ENCODE results near the gene CIAPIN1.
"Not testable (repeated sequence)": the region's sequence is repeated elsewhere in the genome, so short reads cannot be mapped to it uniquely, and the experiment has no call there.

The CIAPIN1 gene

GRCh38 chr16:57446531-57447185, 527 bp downstream of the CIAPIN1 start:
- in situ Hi-C loops (cut with MboI; ENCODE audit: low pct_unique_long_range_greater_than_20kb, low sequenced_read_pairs): no loop called here
- peak; percentile 25 for DNase-seq

GRCh38 chr16:57445510-57445909, 1.7 kb downstream of the CIAPIN1 start:
- in situ Hi-C loops (cut with MboI; ENCODE audit: low pct_unique_long_range_greater_than_20kb, low sequenced_read_pairs): no loop called here

GRCh38 chr16:57444711-57445110, 2.5 kb downstream of the CIAPIN1 start:
- no peak for DNase-seq
- in situ Hi-C loops (cut with MboI; ENCODE audit: low pct_unique_long_range_greater_than_20kb, low sequenced_read_pairs): no loop called here

More at GRCh38 chr16:57445510-57445909, 1.7 kb downstream of the CIAPIN1 start:
- no peak for DNase-seq

DNA sequence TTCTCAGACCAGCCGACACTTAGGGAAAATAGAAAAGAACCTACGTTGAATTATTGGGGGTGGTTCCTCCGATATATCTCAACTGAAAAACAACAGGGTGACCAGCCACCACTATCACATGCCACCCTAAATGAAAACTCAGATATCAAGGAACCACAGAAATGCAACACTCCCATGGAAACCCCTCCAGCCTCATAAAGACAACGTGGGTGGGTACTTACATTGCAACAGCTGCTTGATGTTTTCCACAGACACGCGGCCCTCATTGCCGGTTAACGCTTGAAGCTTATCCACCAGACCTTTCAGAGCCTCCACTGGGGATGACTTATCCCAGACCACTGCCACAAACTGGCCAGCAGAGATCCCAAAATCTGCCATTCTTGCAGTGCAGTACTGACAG, 6.6 kb downstream of the CIAPIN1 start:
- in situ Hi-C loops (cut with MboI; ENCODE audit: low pct_unique_long_range_greater_than_20kb, low sequenced_read_pairs); DNase-seq: not testable (repeated sequence)

- in situ Hi-C loops (cut with MboI; ENCODE audit: low pct_unique_long_range_greater_than_20kb, low sequenced_read_pairs); DNase-seq: not testable (repeated sequence)
These were observed 7.2 kb downstream of the CIAPIN1 start for GRCh38 chr16:57439947-57440346.

DNA sequence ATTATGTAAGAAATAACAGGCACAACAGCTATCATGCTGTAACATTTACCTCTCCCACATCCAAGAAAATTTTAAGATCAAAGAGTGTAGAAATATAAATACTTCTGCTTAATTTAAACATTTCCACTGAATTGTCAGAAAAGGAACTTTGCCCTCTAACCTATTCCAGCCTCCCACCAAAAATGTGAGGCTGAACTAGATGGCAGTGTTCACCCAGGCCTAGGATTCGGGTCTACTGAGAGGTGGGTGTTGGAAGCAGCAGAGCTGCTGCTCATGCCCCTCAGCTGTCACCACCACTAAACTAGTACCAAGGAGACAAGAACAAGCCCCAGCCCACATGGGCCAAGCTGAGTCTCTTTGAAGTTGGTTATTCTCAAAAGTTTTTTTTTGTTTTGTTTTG, 11.3 kb downstream of the CIAPIN1 start:
- DNase-seq: no peak
- in situ Hi-C loops (cut with MboI; ENCODE audit: low pct_unique_long_range_greater_than_20kb, low sequenced_read_pairs): no loop called here

DNA sequence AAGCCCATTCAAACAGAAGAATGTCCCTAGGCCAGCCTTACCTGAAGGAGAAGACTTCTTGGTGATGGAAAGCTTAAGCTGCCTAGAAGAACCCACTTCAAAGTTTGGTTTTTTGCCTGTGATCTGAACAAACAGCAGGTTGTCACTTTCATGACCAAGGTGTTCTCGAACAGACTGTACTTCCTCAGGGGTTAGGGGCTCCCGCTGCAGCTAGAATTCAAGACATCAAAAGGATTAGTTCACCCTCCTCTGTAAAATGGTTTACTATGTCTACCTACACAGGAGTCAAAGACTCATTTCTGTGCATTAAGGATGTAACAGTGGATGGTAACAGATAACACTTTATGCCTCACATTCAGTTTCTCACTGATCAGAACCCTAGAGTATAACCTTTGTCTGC, 13.2 kb downstream of the CIAPIN1 start:
- DNase-seq: no peak
- in situ Hi-C loops (cut with MboI; ENCODE audit: low pct_unique_long_range_greater_than_20kb, low sequenced_read_pairs): no loop called here

- DNase-seq: no peak
- in situ Hi-C loops (cut with MboI; ENCODE audit: low pct_unique_long_range_greater_than_20kb, low sequenced_read_pairs): no loop called here
These were observed 14.2 kb downstream of the CIAPIN1 start for GRCh38 chr16:57432989-57433388.

DNA sequence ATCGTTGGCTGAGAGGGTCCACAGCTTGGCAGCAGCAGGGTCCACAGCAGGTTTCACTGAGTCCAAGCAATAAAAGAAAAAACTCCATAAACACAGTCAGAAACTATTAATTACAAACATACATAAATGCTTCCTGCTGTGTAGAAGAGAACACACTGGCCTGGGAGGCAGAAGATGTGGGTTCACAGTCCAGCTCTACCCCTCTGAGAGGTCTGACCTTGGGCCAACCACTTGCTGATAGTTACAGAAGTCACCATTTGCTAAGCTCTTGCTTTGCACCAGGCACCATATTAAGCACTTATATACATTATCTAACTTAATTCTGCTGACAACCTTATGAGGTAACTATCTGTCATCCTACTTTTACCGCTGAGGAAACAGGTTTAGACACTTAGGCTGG, 14.7 kb downstream of the CIAPIN1 start:
- DNase-seq: no peak
- in situ Hi-C loops (cut with MboI; ENCODE audit: low pct_unique_long_range_greater_than_20kb, low sequenced_read_pairs): no loop called here

DNA sequence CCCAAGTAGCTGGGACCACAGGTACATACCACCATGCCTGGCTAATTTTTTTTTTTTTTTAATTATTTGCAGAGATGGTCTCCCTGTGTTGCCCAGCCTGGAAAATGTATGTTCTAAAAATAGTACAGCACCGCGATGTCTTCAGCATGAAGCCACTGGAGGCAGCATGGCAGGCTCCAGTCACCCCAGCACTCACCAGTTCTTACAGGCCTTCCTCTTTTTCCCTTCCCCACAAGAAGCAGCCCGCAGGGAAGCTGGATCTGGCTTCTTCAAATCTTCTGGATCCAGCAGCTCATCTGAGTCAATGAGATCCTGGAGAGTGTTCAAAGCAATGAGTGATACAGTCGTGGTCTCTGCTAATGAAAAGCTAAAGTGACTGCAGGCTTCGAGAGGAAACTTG, 16.2 kb downstream of the CIAPIN1 start:
- in situ Hi-C loops (cut with MboI; ENCODE audit: low pct_unique_long_range_greater_than_20kb, low sequenced_read_pairs): no loop called here
- DNase-seq: peak; percentile 52

GRCh38 chr16:57427824-57428223, 19.4 kb downstream of the CIAPIN1 start:
- in situ Hi-C loops (cut with MboI; ENCODE audit: low pct_unique_long_range_greater_than_20kb, low sequenced_read_pairs): no loop called here
- no peak for DNase-seq

DNA sequence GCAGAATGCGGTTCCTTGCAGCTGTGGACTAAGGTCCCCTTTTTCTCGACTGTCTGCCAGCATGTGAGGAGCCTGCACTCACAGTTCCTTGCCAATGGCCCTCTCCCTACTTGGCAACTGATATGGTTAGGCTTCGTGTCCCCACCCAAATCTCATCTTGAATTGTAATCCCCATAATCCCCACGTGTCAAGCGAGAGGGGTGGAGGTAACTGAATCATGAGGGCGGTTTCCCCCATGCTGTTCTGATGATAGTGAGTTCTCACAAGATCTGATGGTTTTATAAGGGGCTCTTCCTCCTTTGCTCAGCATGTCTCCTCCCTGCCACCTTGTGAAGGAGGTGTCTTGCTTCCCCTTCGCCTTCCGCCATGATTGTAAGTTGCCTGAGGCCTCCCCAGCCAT, 19.9 kb downstream of the CIAPIN1 start:
- in situ Hi-C loops (cut with MboI; ENCODE audit: low pct_unique_long_range_greater_than_20kb, low sequenced_read_pairs): no loop called here
- DNase-seq: no peak

GRCh38 chr16:57426356-57426755, 20.8 kb downstream of the CIAPIN1 start:
- in situ Hi-C loops (cut with MboI; ENCODE audit: low pct_unique_long_range_greater_than_20kb, low sequenced_read_pairs): no loop called here
- DNase-seq: no peak

DNA sequence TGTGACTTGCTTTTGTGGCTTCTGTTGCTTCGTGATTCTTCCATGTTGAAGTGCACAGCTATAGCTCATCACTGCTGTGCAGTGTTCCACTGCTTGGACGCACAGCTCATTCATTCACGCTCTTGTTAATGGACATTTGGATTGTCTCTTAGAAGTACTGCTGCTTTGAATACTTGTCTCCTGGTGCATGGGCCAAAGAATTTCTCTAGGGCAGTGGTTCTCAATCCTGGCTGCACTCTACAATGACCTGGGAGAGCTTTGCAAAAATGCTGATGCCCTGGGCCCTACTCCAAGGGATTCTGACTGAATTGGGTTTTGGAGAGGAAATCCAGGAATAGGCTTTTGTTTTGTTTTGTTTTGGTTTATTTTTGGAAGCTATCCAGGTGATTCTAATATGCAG, 22.6 kb downstream of the CIAPIN1 start:
- DNase-seq: no peak

GRCh38 chr16:57423152-57423551, 24.0 kb downstream of the CIAPIN1 start:
- in situ Hi-C loops (cut with MboI; ENCODE audit: low pct_unique_long_range_greater_than_20kb, low sequenced_read_pairs): no loop called here

More for the DNA sequence above, 22.6 kb downstream of the CIAPIN1 start:
- in situ Hi-C loops (cut with MboI; ENCODE audit: low pct_unique_long_range_greater_than_20kb, low sequenced_read_pairs): no loop called here

DNA sequence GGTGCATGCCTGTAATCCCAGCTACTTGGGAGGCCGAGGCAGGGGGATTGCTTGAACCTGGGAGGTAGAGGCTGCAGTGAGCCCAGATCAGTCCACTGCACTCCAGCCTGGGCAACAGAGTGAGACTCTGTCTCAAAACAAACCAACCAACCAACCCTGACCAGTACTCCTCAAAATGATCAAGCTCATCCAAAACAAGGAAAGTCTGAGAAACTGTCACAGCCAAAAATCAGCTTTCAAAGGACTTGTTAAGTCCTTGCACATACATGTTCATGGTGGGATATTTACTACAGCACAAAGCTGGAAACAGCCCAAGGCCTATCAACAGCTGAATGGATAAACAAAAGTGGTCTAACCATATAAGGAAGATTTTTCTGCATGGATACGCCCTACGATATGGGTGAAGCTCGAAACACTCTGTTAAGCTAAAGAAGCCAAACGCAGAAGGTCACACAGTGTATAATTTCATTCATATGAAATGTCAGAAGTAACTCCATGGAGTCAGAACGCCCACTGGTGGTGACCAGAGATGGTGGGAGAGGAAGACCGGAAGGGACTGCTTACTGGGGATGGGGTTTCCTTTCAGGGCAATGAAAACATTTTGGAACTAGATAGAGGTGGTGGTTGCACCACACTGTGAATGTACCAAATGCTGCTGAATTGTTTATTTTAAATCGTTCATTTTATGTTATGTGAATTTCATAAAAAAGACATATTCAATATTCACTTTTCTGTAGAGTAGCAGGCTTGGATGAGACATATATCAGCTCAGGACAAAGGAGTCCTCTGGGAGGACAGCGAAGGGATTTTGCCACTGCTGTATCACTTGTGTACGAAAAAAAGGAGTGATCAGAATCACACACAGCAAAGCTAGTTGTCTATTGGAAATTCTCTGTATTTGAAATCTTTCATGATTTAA, 24.9 kb downstream of the CIAPIN1 start:
- in situ Hi-C loops (cut with MboI; ENCODE audit: low pct_unique_long_range_greater_than_20kb, low sequenced_read_pairs): no loop called here
- DNase-seq: peak; percentile 57

More at GRCh38 chr16:57423152-57423551, 24.0 kb downstream of the CIAPIN1 start:
- DNase-seq: no peak

DNA sequence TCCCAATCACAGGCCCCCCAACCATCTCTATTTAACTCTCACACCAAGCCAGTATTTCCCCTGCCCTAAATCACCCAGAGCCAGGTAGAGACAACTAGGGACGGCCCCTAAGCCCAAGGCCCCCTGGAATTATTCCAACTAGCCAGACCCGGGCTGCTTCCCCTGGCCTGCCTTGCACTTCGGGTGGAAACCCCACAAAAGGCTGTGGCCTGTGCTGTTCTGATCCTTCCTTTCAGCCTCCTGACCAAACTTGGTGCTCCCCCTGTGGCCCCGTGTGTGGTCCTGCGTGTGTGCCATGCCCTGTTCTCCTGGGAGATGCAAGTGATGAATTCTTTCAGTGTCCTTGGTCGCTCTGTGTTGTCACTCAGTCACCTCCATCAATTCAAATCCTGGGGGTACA, 27.7 kb downstream of the CIAPIN1 start:
- DNase-seq: no peak
- in situ Hi-C loops (cut with MboI; ENCODE audit: low pct_unique_long_range_greater_than_20kb, low sequenced_read_pairs): loop anchor here (10.0 kb wide), 1 partner anchor 115 kb away; no protein-coding TSS in a partner anchor

- in situ Hi-C loops (cut with MboI; ENCODE audit: low pct_unique_long_range_greater_than_20kb, low sequenced_read_pairs): loop anchor here (10.0 kb wide), 1 partner anchor 111 kb away; no protein-coding TSS in a partner anchor
These were observed 31.1 kb downstream of the CIAPIN1 start for GRCh38 chr16:57416084-57416483.

DNA sequence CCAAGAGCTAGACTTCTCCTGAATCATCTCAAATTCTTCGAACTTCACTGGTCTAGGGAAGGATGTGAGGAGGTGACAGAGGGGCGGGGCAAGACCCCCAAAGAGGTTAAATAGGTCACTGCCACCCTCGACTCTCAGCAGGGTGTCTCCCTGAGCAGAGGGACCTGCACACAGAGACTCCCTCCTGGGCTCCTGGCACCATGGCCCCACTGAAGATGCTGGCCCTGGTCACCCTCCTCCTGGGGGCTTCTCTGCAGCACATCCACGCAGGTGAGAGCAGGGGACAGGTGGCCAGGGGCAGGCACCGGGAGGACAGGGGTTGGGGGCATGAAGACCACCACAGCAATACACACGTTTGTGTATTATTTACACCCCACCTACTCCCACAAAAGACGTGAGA, 33.5 kb downstream of the CIAPIN1 start:
- no peak for DNase-seq
- in situ Hi-C loops (cut with MboI; ENCODE audit: low pct_unique_long_range_greater_than_20kb, low sequenced_read_pairs): loop anchor here (10.0 kb wide), 1 partner anchor 109 kb away; no protein-coding TSS in a partner anchor

More at GRCh38 chr16:57416084-57416483, 31.1 kb downstream of the CIAPIN1 start:
- no peak for DNase-seq

DNA sequence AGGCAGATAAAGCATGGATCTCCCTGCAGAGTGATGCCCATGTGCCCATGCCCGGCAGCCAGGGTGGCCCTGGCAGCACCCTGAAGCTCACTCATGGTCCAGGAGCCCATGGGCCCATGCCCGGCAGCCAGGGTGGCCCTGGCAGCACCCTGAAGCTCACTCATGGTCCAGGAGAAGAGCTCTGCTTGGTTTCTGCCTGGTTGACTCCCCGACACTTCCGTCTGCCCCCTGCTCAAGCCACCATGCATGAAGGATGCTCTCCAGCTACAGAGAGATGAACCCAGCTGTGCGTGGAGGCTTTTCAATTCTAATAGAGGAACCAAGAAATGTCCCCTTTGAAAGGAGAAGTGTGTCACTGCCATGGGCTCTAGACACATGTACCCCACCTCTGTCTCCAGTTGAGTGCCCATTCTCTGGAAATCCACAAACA, 33.9 kb downstream of the CIAPIN1 start:
- DNase-seq: no peak
- in situ Hi-C loops (cut with MboI; ENCODE audit: low pct_unique_long_range_greater_than_20kb, low sequenced_read_pairs): loop anchor here (10.0 kb wide), 1 partner anchor 109 kb away; no protein-coding TSS in a partner anchor

Data from KBM-7 (cell line).